ENCODE data around the gene HYLS1. TPM values are rescaled to one million over a fixed set of nuclear protein-coding genes. Genes with fewer than 3 reads are reported as not detected.

Gene HYLS1
- total RNA-seq, 6 donors from 2014 or later, result 0.55 to 6.3 (median 3.8) TPM

- no peaks in the 10 kb centered on the region for H3K4me1 ChIP-seq
- H3K36me3 ChIP-seq, result no peaks in the 10 kb centered on the region
- WGBS, 2 donors, result 79 to 80% methylated on average over 3 of the region's 3 CpGs
- DNase-seq, result no peak
- no peaks in the 10 kb centered on the region for H3K27me3 ChIP-seq
- TF ChIP-seq EP300 (IDR thresholded peaks at IDR 0.05) (no peak), POLR2A (IDR thresholded peaks at IDR 0.05) (no peak), POLR2AphosphoS5 (IDR thresholded peaks at IDR 0.05) (no peak), CTCF (IDR thresholded peaks at IDR 0.05) (no peak)
- no peaks in the 10 kb centered on the region for H3K9me3 ChIP-seq
- no peak overlapping the region for H3K27ac ChIP-seq
- ATAC-seq (ENCODE audit: low FRiP score in 2 of 2), result no peak
- no peak overlapping the region for H3K4me3 ChIP-seq
Measured at GRCh38 chr11:125922156-125922555, 34.7 kb downstream of the HYLS1 start.

DNA sequence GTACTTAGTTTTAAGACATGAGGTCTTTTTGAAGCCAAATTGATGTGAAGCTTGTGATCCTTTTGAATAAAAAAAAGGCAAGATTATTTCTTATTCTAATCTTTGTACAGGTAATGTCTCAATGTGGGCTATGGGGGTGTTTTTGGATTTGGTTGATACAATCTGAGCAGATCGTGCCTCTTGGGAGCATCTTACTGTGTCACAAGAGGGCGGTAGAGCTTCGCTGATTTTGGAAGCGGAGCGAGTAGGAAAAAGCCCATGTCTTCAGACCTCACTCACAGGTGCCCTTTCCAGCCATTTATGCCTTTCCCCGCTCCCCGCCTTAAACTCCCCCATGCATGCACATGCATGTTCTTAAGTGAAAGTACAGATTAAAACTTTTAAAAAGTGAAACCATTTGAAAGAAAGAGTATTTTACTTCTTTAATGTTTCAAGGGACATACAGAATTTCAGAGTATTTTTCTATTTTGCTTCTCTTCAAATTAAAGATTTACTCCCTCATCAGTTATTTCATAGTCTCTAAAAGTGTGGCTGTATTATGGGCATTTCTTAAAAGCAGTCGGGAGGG lies 35.6 kb downstream of the HYLS1 start:
- no peaks in the 10 kb centered on the region for H3K4me1 ChIP-seq
- ATAC-seq (ENCODE audit: low FRiP score in 2 of 2), result peak in 1 of 2 donors; percentile 80
- WGBS, 2 donors, result 7 to 8% methylated on average over 8 of the region's 8 CpGs

GRCh38 chr11:125923633-125924032 lies 36.2 kb downstream of the HYLS1 start:
- H3K4me1 ChIP-seq, result no peaks in the 10 kb centered on the region
- H3K9me3 ChIP-seq, result no peaks in the 10 kb centered on the region
- DNase-seq (no peak), ATAC-seq (ENCODE audit: low FRiP score in 2 of 2) (no peak)
- 81 to 91% methylated on average over 8 of the region's 8 CpGs for WGBS, 2 donors
- no peak for TF ChIP-seq POLR2AphosphoS5 (IDR thresholded peaks at IDR 0.05)
- no peak for TF ChIP-seq CTCF (IDR thresholded peaks at IDR 0.05)
- no peak for TF ChIP-seq EP300 (IDR thresholded peaks at IDR 0.05)
- TF ChIP-seq POLR2A (IDR thresholded peaks at IDR 0.05), result no peak
- no peaks in the 10 kb centered on the region for H3K27me3 ChIP-seq
- no peaks in the 10 kb centered on the region for H3K36me3 ChIP-seq
- H3K27ac ChIP-seq, result no peak overlapping the region
- no peak overlapping the region for H3K4me3 ChIP-seq

More for the DNA sequence above, 35.6 kb downstream of the HYLS1 start:
- DNase-seq, result peak in 1 of 2 donors; percentile 60
- Histone ChIP-seq H3K9me3 (no peaks in the 10 kb centered on the region), H3K36me3 (no peaks in the 10 kb centered on the region), H3K27me3 (no peaks in the 10 kb centered on the region), H3K4me3 (no peak overlapping the region), H3K27ac (no peak overlapping the region)
- TF ChIP-seq EP300 (IDR thresholded peaks at IDR 0.05) (no peak), CTCF (IDR thresholded peaks at IDR 0.05) (peak; percentile 39 to 72 (median 50))

GRCh38 chr11:125924384-125925007 lies 37.0 kb downstream of the HYLS1 start:
- no peaks in the 10 kb centered on the region for H3K4me1 ChIP-seq
- DNase-seq, result no peak
- no peaks in the 10 kb centered on the region for H3K9me3 ChIP-seq
- H3K27me3 ChIP-seq, result no peaks in the 10 kb centered on the region
- peak in 1 of 2 donors; percentile 4 for ATAC-seq (ENCODE audit: low FRiP score in 2 of 2)
- no peak for TF ChIP-seq POLR2A (IDR thresholded peaks at IDR 0.05)
- TF ChIP-seq EP300 (IDR thresholded peaks at IDR 0.05), result no peak
- no peak for TF ChIP-seq CTCF (IDR thresholded peaks at IDR 0.05)
- no peak for TF ChIP-seq POLR2AphosphoS5 (IDR thresholded peaks at IDR 0.05)
- no peaks in the 10 kb centered on the region for H3K36me3 ChIP-seq
- WGBS, 2 donors, result 80 to 92% methylated on average over 9 of the region's 9 CpGs
- no peak overlapping the region for H3K4me3 ChIP-seq
- H3K27ac ChIP-seq, result no peak overlapping the region

DNA sequence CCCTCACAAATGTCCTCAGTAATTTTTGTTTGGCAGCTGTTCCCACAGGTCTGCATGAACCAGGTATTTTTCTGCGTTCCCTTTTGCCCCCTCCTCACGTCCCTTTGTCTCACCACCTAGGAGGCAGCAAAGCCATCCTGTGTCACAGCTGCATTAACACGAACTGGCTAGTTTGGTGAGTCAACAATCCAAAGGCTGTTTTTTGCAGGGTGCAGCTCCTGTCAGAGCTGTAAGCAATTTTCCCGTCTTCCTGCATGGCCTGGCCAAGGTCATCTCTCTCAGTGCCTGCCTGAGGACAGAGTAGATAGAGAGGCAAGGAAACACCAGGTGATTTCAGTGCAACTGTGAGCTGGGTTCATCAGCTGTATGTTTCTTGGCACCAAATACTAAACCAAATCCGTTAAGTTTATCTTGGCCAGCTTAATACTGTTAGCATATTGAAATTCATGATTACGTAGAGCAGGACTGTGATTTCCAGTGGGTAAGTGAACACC lies 37.8 kb downstream of the HYLS1 start:
- H3K27ac ChIP-seq, result no peak overlapping the region
- 71 to 76% methylated on average over 6 of the region's 6 CpGs for WGBS, 2 donors
- H3K4me1 ChIP-seq, result no peaks in the 10 kb centered on the region
- no peaks in the 10 kb centered on the region for H3K27me3 ChIP-seq
- no peak overlapping the region for H3K4me3 ChIP-seq
- ATAC-seq (ENCODE audit: low FRiP score in 2 of 2) (no peak), DNase-seq (no peak)
- no peaks in the 10 kb centered on the region for H3K36me3 ChIP-seq
- TF ChIP-seq CTCF (IDR thresholded peaks at IDR 0.05) (no peak), POLR2A (IDR thresholded peaks at IDR 0.05) (no peak), EP300 (IDR thresholded peaks at IDR 0.05) (no peak), POLR2AphosphoS5 (IDR thresholded peaks at IDR 0.05) (no peak)
- no peaks in the 10 kb centered on the region for H3K9me3 ChIP-seq
